K562 (cell line): ENCODE measurements around the gene N4BP2L1. TPM values are rescaled to one million over a fixed set of nuclear protein-coding genes. Genes with fewer than 3 reads are reported as not detected.

Experiments used
- ATAC-seq: fragments of 200-7000 bp; cut with Tn5 transposase; 3 replicates; pipeline ENCODE4 v1.9.1; 2020; ENCODE audit warnings: moderate library complexity
- BruUV-seq: library from RNA; stranded (reverse); fragments of 400-500 nt; replicated peaks from 2 replicates; lab custom pipeline; 2021; lab: Mats Ljungman, UMichigan
- CTCF ChIA-PET: fragments of 300-600 bp; formaldehyde crosslinking; extraction: SDS; loops from one replicate; lab custom pipeline; 2021; ENCODE audit warnings: low intra/inter-chr PET ratio; lab: Yijun Ruan, JAX
- POLR2A ChIA-PET: fragments of 300-600, 350-650 bp; sonication (Branson Sonifier 250); formaldehyde crosslinking; extraction: SDS; loops from one replicate; lab custom pipeline; 2021; ENCODE audit warnings: antibody characterized with exemption, inconsistent platforms; lab: Yijun Ruan, JAX
- DNase-seq, 4 experiments: peaks; one replicate each; pipeline versions ENCODE4 v3.0.0 to v3.0.0-alpha.2; 2011 to 2018; ENCODE audit warnings: low spot score in 3 of 4, mixed read lengths in 3 of 4; ENCODE audit errors: extremely low read depth in 1 of 4
- FAIRE-seq: peaks from 2 replicates; lab custom pipeline; 2011; peaks lifted over from hg19 to GRCh38; lab: Jason Lieb, UNC
- H2AFZ ChIP-seq: 2 replicates; pipeline ENCODE4 v1.6.0; 2011; ENCODE audit warnings: low read depth, low read length, control low read depth, inconsistent platforms
- H3K27ac ChIP-seq: fragments of 200-600 bp; 3 replicates; pipeline ENCODE4 v1.8.0; 2011; ENCODE audit warnings: low read depth, mild to moderate bottlenecking, control low read depth, inconsistent platforms, low read length, moderate library complexity, mixed read lengths; ENCODE audit errors: extremely low read depth
- H3K27me3 ChIP-seq, 2 experiments: fragments of 300-600 bp in 1 of 2; 2 replicates in 1 of 2; 3 replicates in 1 of 2; pipeline versions ENCODE4 v1.6.0 to v1.8.0; 2011; ENCODE audit warnings: inconsistent platforms in 2 of 2, low read length in 2 of 2, mild to moderate bottlenecking in 1 of 2, mixed read lengths in 1 of 2, moderate library complexity in 1 of 2; ENCODE audit not compliant: control insufficient read depth in 2 of 2, insufficient read depth in 2 of 2
- H3K36me3 ChIP-seq: fragments of 300-600 bp; 3 replicates; pipeline ENCODE4 v1.8.0; 2011; ENCODE audit warnings: mild to moderate bottlenecking, low read length, inconsistent platforms; ENCODE audit not compliant: control insufficient read depth, insufficient read depth
- H3K4me1 ChIP-seq, 2 experiments: fragments of 200-600 bp in 1 of 2; replicated peaks in 1 of 2; 2 replicates in 1 of 2; 3 replicates in 1 of 2; pipeline versions ENCODE4 v1.5.1 to v1.8.0; 2011; ENCODE audit warnings: inconsistent platforms in 2 of 2, low read length in 2 of 2, mild to moderate bottlenecking in 1 of 2, mixed read lengths in 1 of 2, moderate library complexity in 1 of 2; ENCODE audit not compliant: control insufficient read depth in 2 of 2, insufficient read depth in 2 of 2
- H3K4me2 ChIP-seq: 2 replicates; pipeline ENCODE4 v1.6.1; 2011; ENCODE audit warnings: low read length, control low read depth, inconsistent platforms, mixed read lengths; ENCODE audit not compliant: insufficient read depth
- H3K4me3 ChIP-seq: fragments of 200-600 bp; sonication (generic), shearing (Covaris generic); 2 replicates; pipeline ENCODE4 v1.5.1; 2016; ENCODE audit warnings: control low read depth, inconsistent platforms
- H3K79me2 ChIP-seq: fragments of 200-600 bp; 3 replicates; pipeline ENCODE4 v1.8.0; 2011; ENCODE audit warnings: low read length, inconsistent platforms; ENCODE audit not compliant: control insufficient read depth, insufficient read depth
- H3K9ac ChIP-seq, 2 experiments: 2 replicates each; pipeline versions ENCODE4 v1.6.0 to v1.6.1; 2011; ENCODE audit warnings: low read depth in 2 of 2, low read length in 2 of 2, control low read depth in 1 of 2, inconsistent platforms in 1 of 2, mild to moderate bottlenecking in 1 of 2, mixed read lengths in 1 of 2; ENCODE audit not compliant: insufficient read depth in 1 of 2
- H3K9me1 ChIP-seq: one replicate; pipeline ENCODE4 v1.6.0; 2011; ENCODE audit warnings: inconsistent platforms, mild to moderate bottlenecking, low read length, moderate library complexity; ENCODE audit not compliant: control insufficient read depth, insufficient read depth
- H3K9me3 ChIP-seq: replicated peaks from 2 replicates; pipeline ENCODE4 v1.5.1; 2011; ENCODE audit warnings: low read depth, low read length, inconsistent platforms; ENCODE audit not compliant: control insufficient read depth, insufficient read depth
- H4K20me1 ChIP-seq: replicated peaks from 2 replicates; pipeline ENCODE4 v1.6.1; 2011; ENCODE audit warnings: low read length, inconsistent platforms, mixed read lengths; ENCODE audit not compliant: control insufficient read depth, insufficient read depth
- BMI1 ChIP-seq: fragments of 150-350 bp; IDR thresholded peaks from 2 replicates; pipeline ENCODE4 v1.6.1; 2014; ENCODE audit warnings: low read length
- CCNT2 ChIP-seq: IDR thresholded peaks from 2 replicates; pipeline ENCODE4 v1.6.1; 2011; ENCODE audit warnings: borderline replicate concordance, low read depth, mild to moderate bottlenecking, moderate library complexity, mixed read lengths, low read length; ENCODE audit not compliant: insufficient read length; ENCODE audit errors: extremely low read depth
- CREB3L1 ChIP-seq: fragments of 450-650 bp; IDR thresholded peaks from 2 replicates; pipeline ENCODE4 v1.6.1; 2014; ENCODE audit warnings: low read depth, mild to moderate bottlenecking, moderate library complexity, borderline replicate concordance
- FOXM1 ChIP-seq, 2 experiments: fragments of 450-650 bp in 1 of 2; sonication (generic) in 1 of 2; formaldehyde crosslinking in 1 of 2; IDR thresholded peaks; 2 replicates each; pipeline versions ENCODE4 v1.6.1 to v1.9.0; 2017 to 2022; ENCODE audit warnings: low read depth in 2 of 2, mild to moderate bottlenecking in 2 of 2, missing genetic modification reagents in 1 of 2, moderate library complexity in 1 of 2
- GABPB1 ChIP-seq: sonication (generic); formaldehyde crosslinking; IDR thresholded peaks from 2 replicates; pipeline ENCODE4 v1.8.0; 2022; ENCODE audit warnings: mild to moderate bottlenecking, missing genetic modification reagents
- MLLT1 ChIP-seq, 2 experiments: fragments of 450-650 bp; IDR thresholded peaks; 2 replicates each; pipeline ENCODE4 v1.6.1; 2016
- SMARCA4 ChIP-seq: fragments of 450-650 bp; IDR thresholded peaks from 2 replicates; pipeline ENCODE4 v1.6.1; 2016
- ZFP36 ChIP-seq: fragments of 150-350 bp; IDR thresholded peaks from 2 replicates; pipeline ENCODE4 v1.6.1; 2018; ENCODE audit warnings: low read length, low read depth; ENCODE audit not compliant: partially characterized antibody
- in situ Hi-C: fragments of 300-500 bp; cut with MboI; formaldehyde crosslinking; loops from 4 replicates; pipeline ENCODE4 v1.15.0; 2018; ENCODE audit warnings: inconsistent platforms, mixed read lengths
- intact Hi-C: fragments of 100-400 bp; cut with micrococcal nuclease; formaldehyde crosslinking; loops from 2 replicates; pipeline ENCODE4 v1.14.2; 2022
- polyA plus RNA-seq, 8 experiments: library from polyadenylated mRNA; depleted of rRNA in 4 of 8; stranded (reverse) in 5 of 8; unstranded in 3 of 8; fragments of >200 nt; fragmentation: Nextera tagmentation in 2 of 8; fragmentation: Illumina TruSeq in 1 of 8; extraction: Ambion mirVana in 2 of 8; extraction: Trizol in 1 of 8; gene quantifications; 2 replicates each; pipeline versions ENCODE4 v1.2.1 to v1.2.3, GENCODE V29; 2011 to 2014; ENCODE audit warnings: inconsistent platforms in 1 of 8, missing spikeins in 1 of 8
- total RNA-seq, 7 experiments: library from RNA; depleted of rRNA in 6 of 7; stranded (reverse); fragments of >200 nt in 6 of 7; fragmentation: Illumina TruSeq in 2 of 7; extraction: Trizol in 2 of 7; gene quantifications; 2 replicates each; pipeline versions ENCODE4 v1.2.1 to v1.2.3, GENCODE V29; 2011 to 2021; ENCODE audit warnings: low replicate concordance in 1 of 7
- TF ChIP-seq, protein P1 (sequence below): fragments of 450-650 bp; IDR thresholded peaks from 2 replicates; pipeline ENCODE4 v1.6.1; 2017; ENCODE audit warnings: antibody characterized with exemption
- TF ChIP-seq, protein P2 (sequence below): fragments of 250-450 bp; sonication (Bioruptor Pico); IDR thresholded peaks from 2 replicates; pipeline ENCODE4 v1.5.0; 2021

The N4BP2L1 gene
- total and polyA plus RNA-seq, 9 of the 15 experiments (the other 6 are each of a cell fraction or from before 2014, with no cell fraction given), result 0.06 to 0.33 (median 0.15) TPM; not detected in 1

DNA sequence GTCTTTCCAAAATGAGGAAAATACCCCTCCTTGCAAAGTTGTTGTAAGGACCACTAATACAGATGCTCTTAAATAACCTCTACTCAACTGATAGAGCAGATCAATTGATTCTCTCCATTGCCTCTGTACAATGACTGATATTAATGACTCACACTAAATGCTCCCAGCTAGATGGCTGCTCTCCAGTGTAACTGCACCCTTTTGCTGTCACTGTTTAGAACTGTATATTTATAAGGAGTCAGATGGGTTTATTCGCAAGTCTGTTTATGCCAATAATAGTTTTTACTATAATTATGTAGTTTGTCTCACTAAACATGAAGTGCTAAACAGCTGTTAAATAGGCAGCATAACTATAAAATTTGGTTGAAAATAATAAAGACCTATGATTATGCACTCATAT lies 21.0 kb upstream of the N4BP2L1 start (continued):
- TF ChIP-seq BMI1 (no peak), SMARCA4 (no peak)
- TF ChIP-seq, protein P1, sequence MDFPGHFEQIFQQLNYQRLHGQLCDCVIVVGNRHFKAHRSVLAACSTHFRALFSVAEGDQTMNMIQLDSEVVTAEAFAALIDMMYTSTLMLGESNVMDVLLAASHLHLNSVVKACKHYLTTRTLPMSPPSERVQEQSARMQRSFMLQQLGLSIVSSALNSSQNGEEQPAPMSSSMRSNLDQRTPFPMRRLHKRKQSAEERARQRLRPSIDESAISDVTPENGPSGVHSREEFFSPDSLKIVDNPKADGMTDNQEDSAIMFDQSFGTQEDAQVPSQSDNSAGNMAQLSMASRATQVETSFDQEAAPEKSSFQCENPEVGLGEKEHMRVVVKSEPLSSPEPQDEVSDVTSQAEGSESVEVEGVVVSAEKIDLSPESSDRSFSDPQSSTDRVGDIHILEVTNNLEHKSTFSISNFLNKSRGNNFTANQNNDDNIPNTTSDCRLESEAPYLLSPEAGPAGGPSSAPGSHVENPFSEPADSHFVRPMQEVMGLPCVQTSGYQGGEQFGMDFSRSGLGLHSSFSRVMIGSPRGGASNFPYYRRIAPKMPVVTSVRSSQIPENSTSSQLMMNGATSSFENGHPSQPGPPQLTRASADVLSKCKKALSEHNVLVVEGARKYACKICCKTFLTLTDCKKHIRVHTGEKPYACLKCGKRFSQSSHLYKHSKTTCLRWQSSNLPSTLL, result no peak

GRCh38 chr13:32447894-32448623 lies 20.1 kb upstream of the N4BP2L1 start:
- no peak overlapping the region for H3K4me2 ChIP-seq
- FAIRE-seq (no peak), DNase-seq (no peak), ATAC-seq (no peak)
- intact Hi-C loops (no loop called here), in situ Hi-C loops (no loop called here)
- H3K4me3 ChIP-seq, result no peak overlapping the region
- CTCF ChIA-PET, result no interaction called here
- H3K27ac ChIP-seq, result no peak overlapping the region
- H2AFZ ChIP-seq, result no peak overlapping the region
- H3K27me3 ChIP-seq, result no peaks in the 10 kb centered on the region
- TF ChIP-seq CREB3L1 (no peak), ZFP36 (no peak), MLLT1 (IDR thresholded peaks at IDR 0.05) (no peak), GABPB1 (no peak), FOXM1 (IDR thresholded peaks at IDR 0.05; ENCODE audit: low read depth) (no peak), FOXM1 (CRISPR knock-in tag; IDR thresholded peaks at IDR 0.05; ENCODE audit: low read depth) (no peak), CCNT2 (no peak)
- TF ChIP-seq, protein P2, sequence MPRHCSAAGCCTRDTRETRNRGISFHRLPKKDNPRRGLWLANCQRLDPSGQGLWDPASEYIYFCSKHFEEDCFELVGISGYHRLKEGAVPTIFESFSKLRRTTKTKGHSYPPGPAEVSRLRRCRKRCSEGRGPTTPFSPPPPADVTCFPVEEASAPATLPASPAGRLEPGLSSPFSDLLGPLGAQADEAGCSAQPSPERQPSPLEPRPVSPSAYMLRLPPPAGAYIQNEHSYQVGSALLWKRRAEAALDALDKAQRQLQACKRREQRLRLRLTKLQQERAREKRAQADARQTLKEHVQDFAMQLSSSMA (CRISPR knock-in tag), result no peak
- H3K79me2 ChIP-seq, result no peaks in the 10 kb centered on the region
- H3K36me3 ChIP-seq, result no peaks in the 10 kb centered on the region
- POLR2A ChIA-PET, result interaction anchor here (0.7 to 0.9 kb wide), 3 partner anchors 18 to 1266 kb away, joined by 3 read pairs; no protein-coding TSS in a partner anchor
- H3K9ac ChIP-seq, result no peak overlapping the region
- no peaks in the 10 kb centered on the region; a peak in 1 of 5 replicates for H3K4me1 ChIP-seq
- no peaks in the 10 kb centered on the region for H3K9me1 ChIP-seq
- H4K20me1 ChIP-seq, result no peaks in the 10 kb centered on the region
- H3K9me3 ChIP-seq, result no peaks in the 10 kb centered on the region
- BruUV-seq, result no TSS peak
